Measurements from ENCODE around the gene RITA1.

RITA1 gene

GRCh38 chr12:113163030-113163360 lies 22.5 kb upstream of the RITA1 start:
- TF ChIP-seq CTCF (IDR thresholded peaks at IDR 0.05; ENCODE audit: extremely low read depth, missing control alignments): no peak
- no peak for DNase-seq (ENCODE audit: low spot score)

GRCh38 chr12:113164014-113164413 lies 21.5 kb upstream of the RITA1 start:
- TF ChIP-seq CTCF (IDR thresholded peaks at IDR 0.05; ENCODE audit: extremely low read depth, missing control alignments): no peak
- DNase-seq (ENCODE audit: low spot score): no peak

GRCh38 chr12:113165521-113166450 lies 19.7 kb upstream of the RITA1 start:
- no peak for TF ChIP-seq CTCF (IDR thresholded peaks at IDR 0.05; ENCODE audit: extremely low read depth, missing control alignments)
- no peak for DNase-seq (ENCODE audit: low spot score)

GRCh38 chr12:113167868-113168267 lies 17.7 kb upstream of the RITA1 start:
- TF ChIP-seq CTCF (IDR thresholded peaks at IDR 0.05; ENCODE audit: extremely low read depth, missing control alignments): no peak
- DNase-seq (ENCODE audit: low spot score): no peak

GRCh38 chr12:113169697-113170096 lies 15.8 kb upstream of the RITA1 start:
- no peak for TF ChIP-seq CTCF (IDR thresholded peaks at IDR 0.05; ENCODE audit: extremely low read depth, missing control alignments)
- no peak for DNase-seq (ENCODE audit: low spot score)

GRCh38 chr12:113170457-113170856 lies 15.1 kb upstream of the RITA1 start:
- DNase-seq (ENCODE audit: low spot score): no peak
- no peak for TF ChIP-seq CTCF (IDR thresholded peaks at IDR 0.05; ENCODE audit: extremely low read depth, missing control alignments)

GRCh38 chr12:113170926-113171325 lies 14.6 kb upstream of the RITA1 start:
- no peak for DNase-seq (ENCODE audit: low spot score)
- no peak for TF ChIP-seq CTCF (IDR thresholded peaks at IDR 0.05; ENCODE audit: extremely low read depth, missing control alignments)
